ENCODE measurements around the gene TSPEAR.
"Not testable (repeated sequence)": the region's sequence is repeated elsewhere in the genome, so short reads cannot be mapped to it uniquely, and the experiment has no call there.

TSPEAR gene

GRCh38 chr21:44603109-44603875 lies 108.1 kb downstream of the TSPEAR start:
- Histone ChIP-seq H2AFZ (ENCODE audit: low read depth, low read length, severe bottlenecking) (no peak overlapping the region), H3K79me2 (ENCODE audit: insufficient read depth, low read length) (no peaks in the 10 kb centered on the region), H3F3A (ENCODE audit: insufficient read depth) (no peaks in the 10 kb centered on the region), H3K4me3 (ENCODE audit: insufficient read depth, low read length, poor library complexity, severe bottlenecking) (no peak overlapping the region), H3K9me2 (replicated peaks; ENCODE audit: insufficient read depth, low read length) (no peaks in the 10 kb centered on the region), H3K9ac (ENCODE audit: low read length) (no peak overlapping the region), H3K4me2 (ENCODE audit: low read depth, low read length, poor library complexity, severe bottlenecking) (no peak overlapping the region), H4K20me1 (ENCODE audit: low read depth, low read length) (no peaks in the 10 kb centered on the region), H3K27ac (ENCODE audit: low read depth, low read length) (no peak overlapping the region), H3K36me3 (ENCODE audit: low read length) (no peaks in the 10 kb centered on the region), H3K9me3 (ENCODE audit: insufficient read depth, low read length) (no peaks in the 10 kb centered on the region), H3K27me3 (ENCODE audit: low read length) (no peaks in the 10 kb centered on the region)
- no peak for TF ChIP-seq EZH2phosphoT487 (conservative IDR thresholded peaks at IDR 0.05; ENCODE audit: low read length)
- TF ChIP-seq, protein P1, sequence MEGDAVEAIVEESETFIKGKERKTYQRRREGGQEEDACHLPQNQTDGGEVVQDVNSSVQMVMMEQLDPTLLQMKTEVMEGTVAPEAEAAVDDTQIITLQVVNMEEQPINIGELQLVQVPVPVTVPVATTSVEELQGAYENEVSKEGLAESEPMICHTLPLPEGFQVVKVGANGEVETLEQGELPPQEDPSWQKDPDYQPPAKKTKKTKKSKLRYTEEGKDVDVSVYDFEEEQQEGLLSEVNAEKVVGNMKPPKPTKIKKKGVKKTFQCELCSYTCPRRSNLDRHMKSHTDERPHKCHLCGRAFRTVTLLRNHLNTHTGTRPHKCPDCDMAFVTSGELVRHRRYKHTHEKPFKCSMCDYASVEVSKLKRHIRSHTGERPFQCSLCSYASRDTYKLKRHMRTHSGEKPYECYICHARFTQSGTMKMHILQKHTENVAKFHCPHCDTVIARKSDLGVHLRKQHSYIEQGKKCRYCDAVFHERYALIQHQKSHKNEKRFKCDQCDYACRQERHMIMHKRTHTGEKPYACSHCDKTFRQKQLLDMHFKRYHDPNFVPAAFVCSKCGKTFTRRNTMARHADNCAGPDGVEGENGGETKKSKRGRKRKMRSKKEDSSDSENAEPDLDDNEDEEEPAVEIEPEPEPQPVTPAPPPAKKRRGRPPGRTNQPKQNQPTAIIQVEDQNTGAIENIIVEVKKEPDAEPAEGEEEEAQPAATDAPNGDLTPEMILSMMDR (IDR thresholded peaks at IDR 0.05; ENCODE audit: insufficient read depth, low read length, poor library complexity, severe bottlenecking), result no peak

GRCh38 chr21:44602463-44602850 lies 108.9 kb downstream of the TSPEAR start:
- H3K36me3 ChIP-seq (ENCODE audit: low read length), result no peaks in the 10 kb centered on the region
- no peaks in the 10 kb centered on the region for H3K9me2 ChIP-seq (replicated peaks; ENCODE audit: insufficient read depth, low read length)
- no peak overlapping the region for H3K9ac ChIP-seq (ENCODE audit: low read length)
- H3K4me3 ChIP-seq (ENCODE audit: insufficient read depth, low read length, poor library complexity, severe bottlenecking), result no peak overlapping the region
- H3K9me3 ChIP-seq (ENCODE audit: insufficient read depth, low read length), result no peaks in the 10 kb centered on the region
- no peaks in the 10 kb centered on the region for H3K79me2 ChIP-seq (ENCODE audit: insufficient read depth, low read length)
- H3F3A ChIP-seq (ENCODE audit: insufficient read depth), result no peaks in the 10 kb centered on the region
- no peak overlapping the region for H3K27ac ChIP-seq (ENCODE audit: low read depth, low read length)
- no peaks in the 10 kb centered on the region for H4K20me1 ChIP-seq (ENCODE audit: low read depth, low read length)
- no peak for TF ChIP-seq EZH2phosphoT487 (conservative IDR thresholded peaks at IDR 0.05; ENCODE audit: low read length)
- TF ChIP-seq, protein P1 (IDR thresholded peaks at IDR 0.05; ENCODE audit: insufficient read depth, low read length, poor library complexity, severe bottlenecking), result no peak
- no peaks in the 10 kb centered on the region for H3K27me3 ChIP-seq (ENCODE audit: low read length)
- no peak overlapping the region for H2AFZ ChIP-seq (ENCODE audit: low read depth, low read length, severe bottlenecking)
- no peak overlapping the region for H3K4me2 ChIP-seq (ENCODE audit: low read depth, low read length, poor library complexity, severe bottlenecking)

GRCh38 chr21:44601596-44602462 lies 109.5 kb downstream of the TSPEAR start:
- TF ChIP-seq, protein P1 (IDR thresholded peaks at IDR 0.05; ENCODE audit: insufficient read depth, low read length, poor library complexity, severe bottlenecking), result no peak
- TF ChIP-seq EZH2phosphoT487 (conservative IDR thresholded peaks at IDR 0.05; ENCODE audit: low read length), result no peak
- Histone ChIP-seq H3K79me2 (ENCODE audit: insufficient read depth, low read length) (no peaks in the 10 kb centered on the region), H3K9me2 (replicated peaks; ENCODE audit: insufficient read depth, low read length) (no peaks in the 10 kb centered on the region), H3K27me3 (ENCODE audit: low read length) (no peaks in the 10 kb centered on the region), H3K4me2 (ENCODE audit: low read depth, low read length, poor library complexity, severe bottlenecking) (no peak overlapping the region), H3K4me3 (ENCODE audit: insufficient read depth, low read length, poor library complexity, severe bottlenecking) (no peak overlapping the region), H3K9me3 (ENCODE audit: insufficient read depth, low read length) (no peaks in the 10 kb centered on the region), H3K9ac (ENCODE audit: low read length) (no peak overlapping the region), H3K36me3 (ENCODE audit: low read length) (no peaks in the 10 kb centered on the region), H3F3A (ENCODE audit: insufficient read depth) (no peaks in the 10 kb centered on the region), H2AFZ (ENCODE audit: low read depth, low read length, severe bottlenecking) (no peak overlapping the region), H4K20me1 (ENCODE audit: low read depth, low read length) (no peaks in the 10 kb centered on the region), H3K27ac (ENCODE audit: low read depth, low read length) (no peak overlapping the region)

DNA sequence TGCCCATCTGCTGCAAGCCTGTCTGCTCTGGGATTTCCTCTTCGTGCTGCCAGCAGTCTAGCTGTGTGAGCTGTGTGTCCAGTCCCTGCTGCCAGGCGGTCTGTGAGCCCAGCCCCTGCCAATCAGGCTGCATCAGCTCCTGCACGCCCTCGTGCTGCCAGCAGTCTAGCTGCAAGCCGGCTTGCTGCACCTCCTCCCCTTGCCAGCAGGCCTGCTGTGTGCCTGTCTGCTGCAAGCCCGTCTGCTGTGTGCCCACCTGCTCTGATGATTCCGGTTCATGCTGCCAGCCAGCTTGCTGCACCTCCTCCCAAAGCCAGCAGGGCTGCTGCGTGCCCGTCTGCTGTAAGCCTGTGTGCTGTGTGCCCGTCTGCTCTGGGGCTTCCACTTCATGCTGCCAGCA lies 110.3 kb downstream of the TSPEAR start:
- H3K36me3 ChIP-seq (ENCODE audit: low read length); H3K27me3 ChIP-seq (ENCODE audit: low read length); H3K4me2 ChIP-seq (ENCODE audit: low read depth, low read length, poor library complexity, severe bottlenecking); H3K9me2 ChIP-seq (replicated peaks; ENCODE audit: insufficient read depth, low read length); H2AFZ ChIP-seq (ENCODE audit: low read depth, low read length, severe bottlenecking); H4K20me1 ChIP-seq (ENCODE audit: low read depth, low read length); H3K4me3 ChIP-seq (ENCODE audit: insufficient read depth, low read length, poor library complexity, severe bottlenecking); H3K9ac ChIP-seq (ENCODE audit: low read length); H3F3A ChIP-seq (ENCODE audit: insufficient read depth); H3K79me2 ChIP-seq (ENCODE audit: insufficient read depth, low read length); H3K9me3 ChIP-seq (ENCODE audit: insufficient read depth, low read length); H3K27ac ChIP-seq (ENCODE audit: low read depth, low read length): not testable (repeated sequence)

- H4K20me1 ChIP-seq (ENCODE audit: low read depth, low read length); H2AFZ ChIP-seq (ENCODE audit: low read depth, low read length, severe bottlenecking); H3K27ac ChIP-seq (ENCODE audit: low read depth, low read length); H3F3A ChIP-seq (ENCODE audit: insufficient read depth); H3K27me3 ChIP-seq (ENCODE audit: low read length); H3K4me3 ChIP-seq (ENCODE audit: insufficient read depth, low read length, poor library complexity, severe bottlenecking); H3K9me3 ChIP-seq (ENCODE audit: insufficient read depth, low read length); H3K9ac ChIP-seq (ENCODE audit: low read length); H3K9me2 ChIP-seq (replicated peaks; ENCODE audit: insufficient read depth, low read length); H3K79me2 ChIP-seq (ENCODE audit: insufficient read depth, low read length); H3K4me2 ChIP-seq (ENCODE audit: low read depth, low read length, poor library complexity, severe bottlenecking); H3K36me3 ChIP-seq (ENCODE audit: low read length): not testable (repeated sequence)
Measured at GRCh38 chr21:44600118-44600978, 111.0 kb downstream of the TSPEAR start, which contains the start of gene KRTAP10-7. TSS of gene KRTAP10-7 (plus strand) at chr21:44600597. CDS start at chr21:44600622, 25 bp downstream.

Measured in SU-DHL-6 (cell line).